Mesenchymal stem cell (in vitro differentiated cells and primary cell): Measurements from ENCODE around the gene CCR9.

ENCODE experiments used
- DNase-seq: peaks from one replicate; pipeline ENCODE4 v3.0.0-alpha.2; 2013
- H2AFZ ChIP-seq: one replicate; pipeline ENCODE4 v1.6.1; 2013; ENCODE audit warnings: low read depth, mild to moderate bottlenecking, control low read depth, inconsistent platforms, low read length, moderate library complexity
- H2AK5ac ChIP-seq: 2 replicates; pipeline ENCODE4 v1.6.1; 2013; ENCODE audit warnings: low read length, moderate library complexity, mild to moderate bottlenecking, inconsistent platforms; ENCODE audit not compliant: severe bottlenecking
- H2BK120ac ChIP-seq: one replicate; pipeline ENCODE4 v1.6.1; 2013; ENCODE audit warnings: low read depth, mild to moderate bottlenecking, inconsistent platforms, low read length, moderate library complexity
- H2BK12ac ChIP-seq, 2 experiments: one replicate each; pipeline ENCODE4 v1.6.1; 2013; ENCODE audit warnings: inconsistent platforms in 2 of 2, low read length in 2 of 2, mild to moderate bottlenecking in 2 of 2, moderate library complexity in 2 of 2, control low read depth in 1 of 2
- H2BK15ac ChIP-seq: one replicate; pipeline ENCODE4 v1.6.1; 2013; ENCODE audit warnings: mild to moderate bottlenecking, low read depth, inconsistent platforms; ENCODE audit not compliant: poor library complexity, severe bottlenecking
- H2BK5ac ChIP-seq: 2 replicates; pipeline ENCODE4 v1.6.1; 2013; ENCODE audit warnings: low read depth, mild to moderate bottlenecking, low read length, control low read depth, inconsistent platforms; ENCODE audit not compliant: poor library complexity, severe bottlenecking
- H3K14ac ChIP-seq, 2 experiments: one replicate each; pipeline ENCODE4 v1.6.1; 2013; ENCODE audit warnings: inconsistent platforms in 2 of 2, low read length in 2 of 2, control low read depth in 1 of 2, mild to moderate bottlenecking in 1 of 2, moderate library complexity in 1 of 2
- H3K18ac ChIP-seq, 2 experiments: one replicate each; pipeline ENCODE4 v1.6.1; 2013; ENCODE audit warnings: inconsistent platforms in 2 of 2, low read length in 2 of 2, control low read depth in 1 of 2, low read depth in 1 of 2, mild to moderate bottlenecking in 1 of 2
- H3K23ac ChIP-seq, 2 experiments: one replicate each; pipeline ENCODE4 v1.6.1; 2013; ENCODE audit warnings: inconsistent platforms in 2 of 2, low read length in 2 of 2, mild to moderate bottlenecking in 2 of 2, moderate library complexity in 2 of 2, control low read depth in 1 of 2
- H3K27ac ChIP-seq: 2 replicates; pipeline ENCODE4 v1.5.1; 2013; ENCODE audit warnings: mild to moderate bottlenecking, moderate library complexity, low read length, control low read depth, inconsistent platforms; ENCODE audit not compliant: poor library complexity, severe bottlenecking
- H3K27me3 ChIP-seq, 2 experiments: 2 replicates each; pipeline versions ENCODE4 v1.6.1 to v1.7.0; 2013; ENCODE audit warnings: low read length in 2 of 2, mild to moderate bottlenecking in 2 of 2, moderate library complexity in 2 of 2, control low read depth in 1 of 2, inconsistent platforms in 1 of 2; ENCODE audit not compliant: control insufficient read depth in 1 of 2, insufficient read depth in 1 of 2
- H3K36me3 ChIP-seq, 2 experiments: 2 replicates each; pipeline versions ENCODE4 v1.6.1 to v1.7.0; 2013; ENCODE audit warnings: low read length in 2 of 2, control low read depth in 1 of 2, inconsistent platforms in 1 of 2, low read depth in 1 of 2, mild to moderate bottlenecking in 1 of 2; ENCODE audit not compliant: insufficient read depth in 2 of 2, control insufficient read depth in 1 of 2
- H3K4ac ChIP-seq, 2 experiments: one replicate each; pipeline ENCODE4 v1.6.1; 2013; ENCODE audit warnings: inconsistent platforms in 2 of 2, low read length in 2 of 2, mild to moderate bottlenecking in 2 of 2, moderate library complexity in 2 of 2, control low read depth in 1 of 2, low read depth in 1 of 2
- H3K4me1 ChIP-seq: 2 replicates; pipeline ENCODE4 v1.6.1; 2013; ENCODE audit warnings: low read depth, low read length, control low read depth; ENCODE audit not compliant: control insufficient read depth, insufficient read depth
- H3K4me2 ChIP-seq: 2 replicates; pipeline ENCODE4 v1.6.1; 2013; ENCODE audit warnings: low read length, mild to moderate bottlenecking, inconsistent platforms; ENCODE audit not compliant: poor library complexity, severe bottlenecking
- H3K4me3 ChIP-seq, 2 experiments: 2 replicates each; pipeline versions ENCODE4 v1.5.1 to v1.7.0; 2013; ENCODE audit warnings: low read length in 2 of 2, mild to moderate bottlenecking in 2 of 2, control low read depth in 1 of 2, low read depth in 1 of 2; ENCODE audit not compliant: insufficient read depth in 1 of 2
- H3K79me1 ChIP-seq: replicated peaks from 2 replicates; pipeline ENCODE4 v1.6.1; 2013; ENCODE audit warnings: mild to moderate bottlenecking, control low read depth, low read length, inconsistent platforms; ENCODE audit not compliant: poor library complexity, severe bottlenecking
- H3K9ac ChIP-seq: 2 replicates; pipeline ENCODE4 v1.7.0; 2013; ENCODE audit warnings: mild to moderate bottlenecking, low read length, moderate library complexity
- H3K9me3 ChIP-seq: 2 replicates; pipeline ENCODE4 v1.7.0; 2013; ENCODE audit warnings: mild to moderate bottlenecking, low read length; ENCODE audit not compliant: control insufficient read depth
- H4K8ac ChIP-seq: one replicate; pipeline ENCODE4 v1.6.1; 2013; ENCODE audit warnings: inconsistent platforms, mild to moderate bottlenecking, low read length, moderate library complexity
- H4K91ac ChIP-seq: one replicate; pipeline ENCODE4 v1.6.1; 2013; ENCODE audit warnings: mild to moderate bottlenecking, low read length, inconsistent platforms
- WGBS: methylation state at CpG from one replicate; pipeline ENCODE4 v1.1.7; 2013; ENCODE audit warnings: mixed read lengths; 5-methylcytosine and 5-hydroxymethylcytosine counted together

The CCR9 gene

GRCh38 chr3:45940781-45941365 is 54.5 kb downstream of the CCR9 start:
- no peak overlapping the region for H3K4me3 ChIP-seq
- H3K9ac ChIP-seq, result no peak overlapping the region
- H3K23ac ChIP-seq, result no peak overlapping the region
- WGBS, result 89% methylated on average over 6 of the region's 6 CpGs
- H2BK15ac ChIP-seq, result no peak overlapping the region
- H3K4me1 ChIP-seq, result no peaks in the 10 kb centered on the region
- no peak for DNase-seq
- H3K4me2 ChIP-seq, result no peak overlapping the region
- H3K9me3 ChIP-seq, result no peaks in the 10 kb centered on the region
- H3K27me3 ChIP-seq, result no peaks in the 10 kb centered on the region
- no peak overlapping the region for H4K8ac ChIP-seq
- H2BK5ac ChIP-seq, result no peak overlapping the region
- no peak overlapping the region for H2AK5ac ChIP-seq
- H3K27ac ChIP-seq, result no peak overlapping the region
- no peak overlapping the region for H3K4ac ChIP-seq
- no peak overlapping the region for H3K14ac ChIP-seq
- no peak overlapping the region for H2AFZ ChIP-seq
- no peaks in the 10 kb centered on the region for H3K79me1 ChIP-seq
- H3K18ac ChIP-seq, result no peak overlapping the region
- H3K36me3 ChIP-seq, result peaks cover 29 to 36% of the 10 kb centered on the region in 2 experiments
- no peak overlapping the region for H2BK120ac ChIP-seq
- H2BK12ac ChIP-seq, result no peak overlapping the region
- H4K91ac ChIP-seq, result no peak overlapping the region

GRCh38 chr3:45942051-45942825 is 55.9 kb downstream of the CCR9 start:
- Histone ChIP-seq H2AK5ac (no peak overlapping the region), H3K9ac (no peak overlapping the region), H4K8ac (no peak overlapping the region), H3K4ac (no peak overlapping the region), H2BK5ac (no peak overlapping the region), H3K4me2 (no peak overlapping the region), H2BK120ac (no peak overlapping the region), H3K18ac (peak overlapping the region in 1 of 2 experiments; percentile 42), H3K14ac (no peak overlapping the region), H3K27me3 (no peaks in the 10 kb centered on the region), H3K27ac (no peak overlapping the region), H3K36me3 (peaks cover 27 to 37% of the 10 kb centered on the region in 2 experiments), H2BK12ac (no peak overlapping the region), H3K9me3 (no peaks in the 10 kb centered on the region), H3K23ac (no peak overlapping the region), H3K79me1 (no peaks in the 10 kb centered on the region), H3K4me1 (no peaks in the 10 kb centered on the region), H3K4me3 (peak overlapping the region in 1 of 2 experiments; percentile 4), H2BK15ac (no peak overlapping the region), H4K91ac (no peak overlapping the region), H2AFZ (no peak overlapping the region)
- 91% methylated on average over 6 of the region's 6 CpGs for WGBS
- peak; percentile 13 for DNase-seq

- peak within 1 kb of the TSS in 1 of 2 experiments; percentile 4 for H3K4me3 ChIP-seq
- H3K79me1 ChIP-seq, result no peaks in the 10 kb centered on the region
- H2AK5ac ChIP-seq, result no peak within 1 kb of the TSS
- no peak within 1 kb of the TSS for H3K23ac ChIP-seq
- no peak within 1 kb of the TSS for H4K91ac ChIP-seq
- no peak within 1 kb of the TSS for H3K14ac ChIP-seq
- H2BK120ac ChIP-seq, result no peak within 1 kb of the TSS
- no peak within 1 kb of the TSS for H3K4me2 ChIP-seq
- H2AFZ ChIP-seq, result no peak within 1 kb of the TSS
- no peaks in the 10 kb centered on the region for H3K27me3 ChIP-seq
- H3K4me1 ChIP-seq, result no peaks in the 10 kb centered on the region
- H2BK15ac ChIP-seq, result no peak within 1 kb of the TSS
- H4K8ac ChIP-seq, result no peak within 1 kb of the TSS
- no peak within 1 kb of the TSS for H3K4ac ChIP-seq
- no peak within 1 kb of the TSS for H3K27ac ChIP-seq
- H2BK5ac ChIP-seq, result no peak within 1 kb of the TSS
- WGBS, result 96% methylated on average over 8 of the region's 8 CpGs
- H3K9me3 ChIP-seq, result no peaks in the 10 kb centered on the region
- H3K36me3 ChIP-seq, result peaks cover 28 to 40% of the 10 kb centered on the region in 2 experiments
- no peak within 1 kb of the TSS for H2BK12ac ChIP-seq
- peak within 1 kb of the TSS in 1 of 2 experiments; percentile 42 for H3K18ac ChIP-seq
- no peak within 1 kb of the TSS for H3K9ac ChIP-seq
- DNase-seq, result no peak
Observed at GRCh38 chr3:45943207-45943846, 57.0 kb downstream of the CCR9 start, which contains the start of gene CXCR6. Gene CXCR6 (plus strand): TSS chr3:45943464. CDS start chr3:45946482, 3,018 bp downstream.
